HG03469 (cell line): ENCODE measurements around the gene OR2T8.

Experiments used
- ATAC-seq: cut with Tn5 transposase; IDR thresholded peaks from one replicate; pipeline ENCODE4 v1.9.1; 2021; ENCODE audit warnings: mild to moderate bottlenecking, moderate library complexity, moderate number of reproducible peaks; ENCODE audit not compliant: unreplicated experiment

OR2T8 gene

DNA sequence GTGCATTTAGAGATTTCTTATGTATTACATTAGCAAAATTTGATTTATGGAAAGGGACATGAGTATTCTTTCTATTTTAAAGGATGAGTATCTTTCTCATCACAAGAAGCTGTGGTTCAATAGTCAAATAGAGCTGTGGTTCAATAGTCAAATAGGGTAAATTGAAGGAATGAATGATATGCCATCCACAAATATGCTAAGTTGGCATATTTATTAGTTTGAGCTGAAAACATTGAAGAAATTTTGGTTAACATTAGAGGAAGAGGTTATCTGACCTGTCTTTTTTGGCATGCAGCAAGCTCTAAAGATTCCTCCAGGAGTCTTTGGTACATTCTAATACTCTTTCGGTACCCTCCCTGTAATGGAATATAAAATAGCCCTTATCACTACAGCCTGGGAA lies 33.4 kb downstream of the OR2T8 start:
- no peak for ATAC-seq

DNA sequence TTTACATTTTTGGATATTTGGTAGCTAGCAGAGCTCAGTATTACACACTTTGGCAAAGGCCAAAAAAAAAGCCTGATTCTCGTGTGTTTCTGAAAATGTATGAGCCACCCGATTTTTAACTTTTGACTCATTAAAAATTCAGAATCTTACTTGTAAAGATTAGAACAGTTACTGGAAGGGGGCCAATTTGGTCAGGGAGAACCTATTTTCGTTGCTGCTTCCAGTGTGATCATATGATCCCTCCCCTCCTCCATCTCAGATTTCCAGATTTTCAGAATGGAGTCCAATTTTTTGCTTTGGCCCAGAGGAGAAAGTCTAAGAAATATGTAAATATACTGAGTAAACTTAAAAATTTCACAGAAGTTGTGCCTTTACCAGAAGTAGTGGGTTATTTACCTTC lies 41.7 kb downstream of the OR2T8 start:
- no peak for ATAC-seq

DNA sequence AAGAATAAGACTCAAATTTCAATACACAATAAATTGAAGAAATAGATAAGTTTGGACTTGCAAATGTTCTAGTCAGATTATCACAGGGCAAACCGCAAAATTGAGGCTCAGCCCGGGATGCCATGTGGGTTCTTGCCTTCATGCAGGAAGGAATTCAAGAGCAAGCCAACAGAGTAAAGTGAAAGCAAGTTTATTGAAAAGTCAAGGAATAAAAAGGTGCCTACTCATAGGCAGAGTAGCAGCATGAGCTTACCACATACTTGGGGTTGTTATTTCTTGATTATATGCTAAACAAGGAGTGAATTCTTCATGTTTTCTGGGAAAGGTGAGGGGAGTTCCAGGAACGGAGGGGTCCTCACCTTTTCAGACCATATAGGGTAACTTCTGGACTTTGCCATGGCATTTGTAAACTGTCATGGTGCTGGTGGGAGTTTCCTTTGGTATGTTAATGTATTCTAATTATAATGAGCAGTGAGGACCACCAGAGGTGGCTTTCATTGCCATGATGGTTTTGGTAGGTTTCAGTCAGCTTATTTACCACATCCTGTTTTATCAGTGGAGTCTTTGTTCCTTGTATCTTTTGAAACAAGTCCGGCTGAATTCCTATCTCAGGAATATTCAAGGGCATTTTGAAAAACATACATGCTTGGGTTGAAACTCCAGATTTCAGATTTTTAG lies 43.0 kb downstream of the OR2T8 start:
- no peak for ATAC-seq

DNA sequence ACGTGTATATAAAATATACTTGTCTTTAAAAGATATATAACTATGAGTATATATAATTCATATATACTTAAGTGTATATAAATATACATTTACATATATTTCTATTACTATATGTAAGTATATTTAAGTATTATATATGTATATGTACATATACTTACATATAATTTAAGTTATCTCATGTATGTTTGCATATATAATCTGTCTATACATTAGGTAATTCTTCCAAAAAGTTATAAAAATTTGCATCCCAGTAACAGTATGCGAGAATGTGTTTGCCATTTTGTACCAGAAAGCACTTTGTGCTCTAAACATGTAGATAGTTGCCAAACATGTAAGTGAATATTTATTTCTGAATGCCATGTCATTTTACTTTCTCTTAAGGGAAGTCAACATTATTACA lies 44.9 kb downstream of the OR2T8 start, which contains the start of gene OR2AK2:
Gene OR2AK2 (plus strand): TSS at position 301 of the 400 bp plus-strand sequence. CDS start 144 bp downstream, outside the sequence.
- no peak for ATAC-seq

DNA sequence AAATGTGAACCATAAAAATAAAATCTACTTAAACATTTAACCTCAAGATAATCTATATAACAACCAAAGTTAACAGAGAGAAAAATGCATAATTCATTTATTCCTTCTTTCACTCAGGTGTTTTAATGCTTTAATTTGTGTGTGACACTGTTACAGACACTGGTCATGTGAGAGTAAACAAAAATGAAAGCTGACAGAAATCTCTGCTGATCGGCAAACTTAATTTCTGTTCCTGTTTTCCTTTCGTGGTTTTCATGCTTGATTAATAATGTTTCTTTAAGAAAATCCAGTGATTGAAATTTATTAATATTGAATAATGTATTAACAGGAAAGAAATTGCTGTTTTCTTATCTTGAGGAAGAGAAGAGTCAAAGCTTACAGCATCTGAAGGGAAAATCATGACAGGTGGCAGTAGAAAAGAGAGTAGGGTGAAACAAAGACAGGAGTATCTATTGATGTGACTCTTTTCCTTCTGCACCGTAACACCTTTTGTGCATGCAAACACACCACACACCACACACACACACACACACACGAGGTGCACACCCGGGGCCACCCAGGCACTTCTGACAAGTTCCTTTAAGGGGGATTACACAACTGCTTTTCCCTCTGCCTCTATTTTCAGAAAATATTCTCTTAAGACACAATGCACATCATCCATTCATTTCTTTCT lies 46.6 kb downstream of the OR2T8 start:
- peak; percentile 82 for ATAC-seq
